Body of pancreas (tissue), 4 donors: ENCODE results near the gene TRNP1. TPM values are rescaled to one million over a fixed set of nuclear protein-coding genes. Genes with fewer than 3 reads are reported as not detected.

Source experiments
- ATAC-seq: fragments of 150-250 bp; one replicate; pipeline ENCODE4 v1.9.1; 2016
- DNase-seq, 4 donors: peaks; one replicate each; pipeline ENCODE4 v3.0.0-alpha.2; 2019
- H3K27ac ChIP-seq, 4 donors: fragments of 200-600 bp; sonication (generic); 1 replicate in 3 of 4; 2 replicates in 1 of 4; pipeline versions ENCODE4 v1.5.1 to v1.6.1; 2016 to 2019; ENCODE audit warnings: mild to moderate bottlenecking in 1 of 4, mixed read lengths in 1 of 4, moderate library complexity in 1 of 4
- H3K27me3 ChIP-seq, 2 donors: fragments of 200-600 bp; sonication (generic); one replicate each; pipeline ENCODE4 v1.6.0; 2016; ENCODE audit warnings: mild to moderate bottlenecking in 1 of 2
- H3K36me3 ChIP-seq, 2 donors: fragments of 200-600 bp; sonication (generic); replicated peaks in 1 of 2; 2 replicates each; pipeline ENCODE4 v1.5.1; 2016; ENCODE audit warnings: low read depth in 2 of 2; ENCODE audit not compliant: insufficient read depth in 1 of 2
- H3K4me1 ChIP-seq: fragments of 200-600 bp; sonication (generic); one replicate; pipeline ENCODE4 v1.6.0; 2016
- H3K4me3 ChIP-seq, 2 donors: fragments of 200-600 bp; sonication (generic); 1 replicate in 1 of 2; 2 replicates in 1 of 2; pipeline ENCODE4 v1.5.1; 2016 to 2019
- H3K9me3 ChIP-seq, 3 donors: fragments of 200-600 bp; sonication (generic); 1 replicate in 2 of 3; 2 replicates in 1 of 3; pipeline ENCODE4 v1.5.1; 2016
- POLR2A ChIP-seq, 3 donors: fragments of 450-650 bp; IDR thresholded peaks; one replicate each; pipeline ENCODE4 v1.6.1; 2016; ENCODE audit warnings: antibody characterized with exemption in 3 of 3, mild to moderate bottlenecking in 2 of 3
- WGBS, 2 donors: methylation state at CpG; one replicate each; pipeline ENCODE4 v1.1.5; 2017; 5-methylcytosine and 5-hydroxymethylcytosine counted together
- intact Hi-C: fragments of 100-400 bp; cut with DNase I; formaldehyde crosslinking; loops from one replicate; pipeline ENCODE4 v1.15.1; 2023
- total RNA-seq, 2 donors: library from RNA; depleted of rRNA; stranded (reverse); fragments of >200 nt; gene quantifications; one replicate each; pipeline ENCODE4 v1.1.0, GENCODE V29; 2016
- TF ChIP-seq, protein P1 (sequence below), 7 experiments: fragments of 450-650 bp in 4 of 7; fragments of 200-600 bp in 3 of 7; sonication (generic) in 3 of 7; IDR thresholded peaks; one replicate each; pipeline ENCODE4 v1.5.1; 2016 to 2019; ENCODE audit warnings: antibody characterized with exemption in 7 of 7

TRNP1 gene
- total RNA-seq, 2 donors from 2014 or later, result 17.1 to 32.6 TPM

DNA sequence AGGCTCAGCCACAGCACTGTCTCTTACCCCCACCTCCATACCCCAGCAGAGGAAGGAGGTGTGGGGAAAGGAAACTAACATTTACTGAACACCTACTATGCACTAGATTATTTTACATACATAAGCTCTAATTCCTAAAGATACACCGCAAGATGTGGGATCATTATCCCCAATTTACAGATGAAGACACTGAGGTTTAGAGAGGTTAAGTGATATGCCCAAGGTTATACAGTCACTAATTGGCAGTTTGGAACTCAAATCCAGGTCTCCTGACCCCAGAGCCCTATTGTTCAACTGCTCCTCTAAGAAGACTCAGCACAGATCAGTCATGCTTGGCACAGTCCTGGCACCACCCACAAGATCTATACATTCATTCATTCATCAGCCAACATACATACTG is 22.9 kb downstream of the TRNP1 start:
- ATAC-seq, result no peak
- peaks cover 12% of the 10 kb centered on the region for H3K4me1 ChIP-seq
- no peaks in the 10 kb centered on the region for H3K9me3 ChIP-seq
- intact Hi-C loops, result no loop called here
- TF ChIP-seq, protein P1, sequence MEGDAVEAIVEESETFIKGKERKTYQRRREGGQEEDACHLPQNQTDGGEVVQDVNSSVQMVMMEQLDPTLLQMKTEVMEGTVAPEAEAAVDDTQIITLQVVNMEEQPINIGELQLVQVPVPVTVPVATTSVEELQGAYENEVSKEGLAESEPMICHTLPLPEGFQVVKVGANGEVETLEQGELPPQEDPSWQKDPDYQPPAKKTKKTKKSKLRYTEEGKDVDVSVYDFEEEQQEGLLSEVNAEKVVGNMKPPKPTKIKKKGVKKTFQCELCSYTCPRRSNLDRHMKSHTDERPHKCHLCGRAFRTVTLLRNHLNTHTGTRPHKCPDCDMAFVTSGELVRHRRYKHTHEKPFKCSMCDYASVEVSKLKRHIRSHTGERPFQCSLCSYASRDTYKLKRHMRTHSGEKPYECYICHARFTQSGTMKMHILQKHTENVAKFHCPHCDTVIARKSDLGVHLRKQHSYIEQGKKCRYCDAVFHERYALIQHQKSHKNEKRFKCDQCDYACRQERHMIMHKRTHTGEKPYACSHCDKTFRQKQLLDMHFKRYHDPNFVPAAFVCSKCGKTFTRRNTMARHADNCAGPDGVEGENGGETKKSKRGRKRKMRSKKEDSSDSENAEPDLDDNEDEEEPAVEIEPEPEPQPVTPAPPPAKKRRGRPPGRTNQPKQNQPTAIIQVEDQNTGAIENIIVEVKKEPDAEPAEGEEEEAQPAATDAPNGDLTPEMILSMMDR (IDR thresholded peaks at IDR 0.05), result no peak
- no peak for TF ChIP-seq POLR2A (IDR thresholded peaks at IDR 0.05)
- H3K27ac ChIP-seq, result no peak overlapping the region
- no peaks in the 10 kb centered on the region for H3K36me3 ChIP-seq
- 92 to 100% methylated on average over 1 of the region's 1 CpG for WGBS, 2 donors
- H3K4me3 ChIP-seq, result no peak overlapping the region
- no peak for DNase-seq
- no peaks in the 10 kb centered on the region for H3K27me3 ChIP-seq

DNA sequence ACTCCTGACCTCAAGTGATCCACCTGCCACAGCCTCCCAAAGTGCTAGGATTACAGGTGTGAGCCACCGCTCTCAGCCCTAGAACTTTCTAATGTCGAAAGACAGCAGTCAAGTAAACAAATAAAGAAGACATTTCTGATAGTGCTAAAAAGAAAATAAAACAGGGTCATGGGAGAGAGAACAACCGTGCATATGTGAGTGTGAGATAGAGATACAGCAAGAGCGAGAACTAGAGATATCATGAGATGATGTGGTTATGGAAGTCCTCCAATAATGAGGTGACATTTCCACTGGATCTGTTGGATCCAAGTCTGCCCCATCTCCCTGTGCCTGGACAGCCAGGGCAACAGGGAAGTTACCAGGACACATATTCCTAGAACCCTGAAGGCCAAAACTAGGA is 23.7 kb downstream of the TRNP1 start:
- Histone ChIP-seq H3K4me1 (peaks cover 4% of the 10 kb centered on the region), H3K9me3 (no peaks in the 10 kb centered on the region), H3K27ac (no peak overlapping the region), H3K27me3 (no peaks in the 10 kb centered on the region), H3K36me3 (no peaks in the 10 kb centered on the region), H3K4me3 (no peak overlapping the region)
- TF ChIP-seq POLR2A (IDR thresholded peaks at IDR 0.05), result no peak
- TF ChIP-seq, protein P1 (IDR thresholded peaks at IDR 0.05), result no peak
- intact Hi-C loops, result no loop called here
- ATAC-seq (no peak), DNase-seq (no peak)
- 69 to 76% methylated on average over 4 of the region's 4 CpGs for WGBS, 2 donors

DNA sequence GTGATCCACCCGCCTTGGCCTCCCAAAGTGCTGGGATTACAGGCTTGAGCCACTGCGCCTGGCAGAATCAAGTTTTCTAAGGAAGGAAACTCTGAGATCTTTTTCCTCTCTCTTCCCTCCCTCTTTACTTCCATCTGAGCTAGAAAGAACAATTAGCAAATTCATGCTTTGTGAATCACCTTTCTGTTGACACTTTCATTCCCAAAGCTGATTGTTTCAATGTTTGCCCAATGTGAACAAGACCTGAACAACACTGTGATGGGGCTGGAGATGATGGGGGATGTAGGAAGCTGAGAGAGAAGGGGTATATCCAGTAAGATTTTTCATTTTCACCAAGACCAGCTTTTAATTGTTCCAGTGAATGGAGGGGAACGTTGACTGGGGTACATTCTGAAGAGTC is 24.8 kb downstream of the TRNP1 start:
- no peak for ATAC-seq
- DNase-seq, result no peak

DNA sequence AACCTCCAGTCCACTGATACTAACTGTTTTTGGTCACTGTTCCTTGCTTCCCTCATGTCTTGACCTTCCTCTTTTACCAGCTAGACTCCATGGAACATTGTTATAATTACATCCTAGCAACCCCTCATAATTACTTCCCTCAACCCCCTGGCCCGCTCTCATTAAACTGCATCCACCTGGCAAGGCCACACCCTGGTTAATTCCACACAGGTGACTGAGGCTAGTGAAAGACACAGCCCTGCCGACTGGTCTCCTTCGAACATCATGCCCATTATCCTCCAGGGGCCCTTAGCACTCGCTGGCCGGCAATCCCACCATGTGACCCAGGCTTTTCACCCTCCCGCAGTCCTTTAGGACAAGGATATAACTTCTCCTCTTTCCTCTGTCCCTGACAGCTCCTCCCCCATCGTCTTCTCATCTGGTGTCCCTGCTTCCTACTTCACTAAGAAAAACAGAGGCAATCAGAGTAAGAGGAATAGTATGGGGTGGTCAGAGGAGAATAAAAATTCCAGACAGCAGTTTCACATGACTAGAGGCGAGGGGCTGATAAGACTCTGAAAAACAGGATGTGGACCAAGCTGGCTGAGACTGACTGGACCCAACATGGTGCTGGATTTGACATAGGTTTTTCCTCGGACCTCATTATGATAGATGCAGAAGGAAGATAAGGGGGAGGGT is 28.0 kb downstream of the TRNP1 start:
- intact Hi-C loops, result no loop called here
- 58 to 66% methylated on average over 9 of the region's 9 CpGs for WGBS, 2 donors
- no peak for ATAC-seq

More for the DNA sequence above, 24.8 kb downstream of the TRNP1 start:
- H3K9me3 ChIP-seq, result no peaks in the 10 kb centered on the region
- H3K4me3 ChIP-seq, result no peak overlapping the region
- WGBS, 2 donors, result 89 to 95% methylated on average over 3 of the region's 3 CpGs
- intact Hi-C loops, result no loop called here
- no peaks in the 10 kb centered on the region for H3K36me3 ChIP-seq
- TF ChIP-seq, protein P1 (IDR thresholded peaks at IDR 0.05), result no peak
- no peak for TF ChIP-seq POLR2A (IDR thresholded peaks at IDR 0.05)
- no peak overlapping the region for H3K27ac ChIP-seq
- no peaks in the 10 kb centered on the region for H3K4me1 ChIP-seq
- H3K27me3 ChIP-seq, result no peaks in the 10 kb centered on the region

More for the DNA sequence above, 28.0 kb downstream of the TRNP1 start:
- no peak for DNase-seq
- no peaks in the 10 kb centered on the region for H3K4me1 ChIP-seq
- H3K9me3 ChIP-seq, result no peaks in the 10 kb centered on the region
- no peaks in the 10 kb centered on the region for H3K36me3 ChIP-seq
- TF ChIP-seq POLR2A (IDR thresholded peaks at IDR 0.05), result no peak
- TF ChIP-seq, protein P1 (IDR thresholded peaks at IDR 0.05), result no peak
- no peak overlapping the region for H3K27ac ChIP-seq
- H3K4me3 ChIP-seq, result no peak overlapping the region
- no peaks in the 10 kb centered on the region for H3K27me3 ChIP-seq
